AG08395 (cell line): Measurements from ENCODE around the gene CDK13.

Experiments used
- DNase-seq: peaks from one replicate; pipeline ENCODE4 v3.0.0; 2012; ENCODE audit warnings: mixed read lengths, low spot score

The CDK13 gene

GRCh38 chr7:39948956-39949928 is 814 bp upstream of the CDK13 start:
- DNase-seq: peak; percentile 95

GRCh38 chr7:39950473-39951225 is 593 bp downstream of the CDK13 start:
- DNase-seq: peak; percentile 15

- peak; percentile 28 for DNase-seq
Observed at GRCh38 chr7:39951226-39952194, 1.5 kb downstream of the CDK13 start.

GRCh38 chr7:39952374-39952773 is 2.3 kb downstream of the CDK13 start:
- peak; percentile 27 for DNase-seq

- no peak for DNase-seq
Observed at GRCh38 chr7:39952803-39953202, 2.7 kb downstream of the CDK13 start.

GRCh38 chr7:39954694-39955093 is 4.6 kb downstream of the CDK13 start:
- DNase-seq: no peak

- no peak for DNase-seq
Observed at GRCh38 chr7:39958038-39958437, 8.0 kb downstream of the CDK13 start.

- DNase-seq: no peak
Observed at GRCh38 chr7:39967406-39968161, 17.5 kb downstream of the CDK13 start.

- DNase-seq: no peak
Observed at GRCh38 chr7:39969431-39969830, 19.4 kb downstream of the CDK13 start.

GRCh38 chr7:39971924-39972323 is 21.9 kb downstream of the CDK13 start:
- no peak for DNase-seq

- no peak for DNase-seq
Observed at GRCh38 chr7:39973801-39974200, 23.7 kb downstream of the CDK13 start.

- DNase-seq: no peak
Observed at GRCh38 chr7:39978230-39978934, 28.3 kb downstream of the CDK13 start.

- DNase-seq: no peak
Observed at GRCh38 chr7:39979406-39980073, 29.5 kb downstream of the CDK13 start.

- DNase-seq: no peak
Observed at GRCh38 chr7:39985398-39985918, 35.4 kb downstream of the CDK13 start.

- DNase-seq: no peak
Observed at GRCh38 chr7:39987641-39988347, 37.7 kb downstream of the CDK13 start.

- DNase-seq: no peak
Observed at GRCh38 chr7:40000734-40001315, 50.8 kb downstream of the CDK13 start.

GRCh38 chr7:40001649-40002048 is 51.6 kb downstream of the CDK13 start:
- DNase-seq: no peak

GRCh38 chr7:40003597-40003996 is 53.5 kb downstream of the CDK13 start:
- DNase-seq: no peak
